GM18499 (cell line): ENCODE measurements around the gene AFF3.
"Not testable (repeated sequence)": the region's sequence is repeated elsewhere in the genome, so short reads cannot be mapped to it uniquely, and the experiment has no call there.

Experiments
- ATAC-seq: cut with Tn5 transposase; IDR thresholded peaks from one replicate; pipeline ENCODE4 v1.9.1; 2021; ENCODE audit warnings: moderate number of reproducible peaks; ENCODE audit not compliant: insufficient read depth, unreplicated experiment

Gene AFF3

GRCh38 chr2:100142393-100142792 is at the start of gene AFF3:
TSS of gene AFF3 (minus strand) at chr2:100142590. CDS start at chr2:100104454, 38,136 bp downstream.
- ATAC-seq, result peak; percentile 92

DNA sequence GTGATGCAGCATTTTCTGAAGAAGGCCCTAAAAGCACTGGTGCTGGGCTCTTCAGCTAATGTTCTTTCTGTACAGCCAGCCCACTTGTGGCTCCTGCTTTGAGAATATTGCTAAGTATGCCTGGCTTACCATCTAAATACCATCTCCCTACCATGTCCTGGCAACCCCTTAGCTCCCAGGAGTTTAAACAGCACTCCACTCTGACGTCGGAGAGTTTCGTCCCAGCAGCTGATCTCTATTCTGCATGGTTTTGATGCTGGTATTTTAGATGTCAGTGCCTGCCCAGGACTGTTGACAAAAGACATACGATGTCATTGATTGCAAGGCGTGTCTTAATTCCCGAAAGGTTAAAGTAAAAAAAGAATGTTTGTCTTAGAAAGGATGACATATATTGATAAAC is 47.0 kb upstream of the AFF3 start:
- ATAC-seq, result no peak

DNA sequence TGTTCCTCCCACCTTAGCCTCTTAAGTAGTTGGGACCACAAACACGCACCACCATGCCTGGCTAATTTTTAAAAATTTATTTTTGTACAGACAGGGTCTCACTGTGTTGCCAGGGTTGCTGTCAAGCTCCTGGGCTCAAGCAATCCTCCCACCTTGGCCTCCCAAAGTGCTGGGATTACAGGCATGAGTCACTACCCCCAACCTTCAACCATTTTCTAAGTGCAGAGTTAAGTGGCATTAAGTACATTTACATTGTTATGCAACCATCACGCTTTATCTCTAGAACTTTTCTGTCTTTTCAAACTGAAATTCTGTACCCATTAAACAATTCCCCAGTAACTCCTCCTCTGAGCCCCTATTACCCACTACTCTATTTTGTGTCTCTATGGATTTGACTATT is 45.9 kb upstream of the AFF3 start:
- ATAC-seq, result no peak

GRCh38 chr2:100186126-100186525 is 43.7 kb upstream of the AFF3 start:
- no peak for ATAC-seq

DNA sequence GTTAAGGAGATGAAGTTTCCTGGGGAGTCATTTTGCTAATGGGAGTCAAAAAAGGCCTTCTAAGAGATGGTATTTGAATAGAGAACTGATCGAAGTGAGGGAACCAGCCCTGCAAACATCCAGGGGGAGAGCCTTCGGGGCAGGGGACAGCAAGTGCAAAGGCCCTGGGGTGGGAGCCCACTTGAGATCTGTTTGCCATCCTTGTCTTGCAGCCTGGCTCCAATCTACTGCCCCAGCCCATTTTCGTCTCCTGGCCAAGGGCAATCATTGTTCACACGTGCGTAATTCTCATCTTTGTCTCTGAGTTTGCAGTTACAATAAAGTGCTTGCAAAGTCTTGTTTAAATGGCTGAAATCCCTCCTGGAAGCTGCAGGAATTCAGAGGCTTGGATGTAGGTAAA is 43.1 kb upstream of the AFF3 start:
- ATAC-seq, result no peak

DNA sequence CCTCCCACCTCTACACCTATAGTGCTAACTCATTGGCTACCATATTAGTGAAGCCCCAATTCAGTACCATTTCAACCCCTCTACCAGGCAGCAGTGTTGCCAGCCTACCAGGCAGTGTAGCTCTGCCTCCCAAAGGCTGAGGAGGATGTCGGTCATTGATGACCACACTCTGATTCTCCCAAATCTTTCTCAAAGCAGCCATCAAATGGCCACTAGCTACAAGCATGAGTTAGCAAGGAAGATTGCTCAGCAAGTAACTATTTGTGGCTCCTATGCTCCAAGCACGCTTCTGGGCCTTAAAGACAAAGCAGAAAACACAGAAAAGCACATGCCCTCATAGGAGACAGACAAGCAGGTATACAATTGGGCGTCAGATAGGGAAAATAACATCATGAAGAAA is 42.7 kb upstream of the AFF3 start:
- ATAC-seq, result no peak

DNA sequence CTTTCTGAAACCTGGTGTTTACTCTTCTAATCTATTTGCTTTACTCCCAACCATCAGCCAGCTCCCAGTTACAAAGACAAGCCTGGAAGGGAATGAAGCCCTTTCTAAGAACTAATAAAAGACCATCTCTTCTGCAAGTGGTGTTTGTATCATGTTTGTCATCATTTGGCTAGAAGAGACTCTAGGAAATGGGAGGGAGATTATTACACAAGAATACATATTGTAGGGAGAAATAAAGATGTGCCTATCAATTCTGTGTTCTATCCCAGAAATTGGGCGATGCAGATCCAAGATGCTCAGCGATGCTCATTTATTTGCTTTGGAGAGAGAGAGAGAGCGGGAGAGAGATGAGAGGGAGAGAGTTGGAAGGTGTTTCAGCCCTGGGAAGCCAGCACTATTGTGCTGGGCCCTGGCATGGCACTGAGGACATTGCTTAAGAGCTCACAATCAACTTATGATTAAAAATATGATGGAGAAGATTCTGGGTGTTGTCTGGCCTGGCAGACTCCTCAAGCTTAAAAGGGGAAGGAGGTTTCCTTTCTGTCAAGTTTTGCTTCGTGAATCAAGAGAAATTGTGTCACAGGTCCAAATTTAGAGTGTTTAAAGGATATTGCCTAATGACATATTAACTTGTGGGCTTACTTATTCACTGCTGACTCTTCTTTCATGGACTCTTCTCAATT is 41.8 kb upstream of the AFF3 start:
- ATAC-seq, result no peak

DNA sequence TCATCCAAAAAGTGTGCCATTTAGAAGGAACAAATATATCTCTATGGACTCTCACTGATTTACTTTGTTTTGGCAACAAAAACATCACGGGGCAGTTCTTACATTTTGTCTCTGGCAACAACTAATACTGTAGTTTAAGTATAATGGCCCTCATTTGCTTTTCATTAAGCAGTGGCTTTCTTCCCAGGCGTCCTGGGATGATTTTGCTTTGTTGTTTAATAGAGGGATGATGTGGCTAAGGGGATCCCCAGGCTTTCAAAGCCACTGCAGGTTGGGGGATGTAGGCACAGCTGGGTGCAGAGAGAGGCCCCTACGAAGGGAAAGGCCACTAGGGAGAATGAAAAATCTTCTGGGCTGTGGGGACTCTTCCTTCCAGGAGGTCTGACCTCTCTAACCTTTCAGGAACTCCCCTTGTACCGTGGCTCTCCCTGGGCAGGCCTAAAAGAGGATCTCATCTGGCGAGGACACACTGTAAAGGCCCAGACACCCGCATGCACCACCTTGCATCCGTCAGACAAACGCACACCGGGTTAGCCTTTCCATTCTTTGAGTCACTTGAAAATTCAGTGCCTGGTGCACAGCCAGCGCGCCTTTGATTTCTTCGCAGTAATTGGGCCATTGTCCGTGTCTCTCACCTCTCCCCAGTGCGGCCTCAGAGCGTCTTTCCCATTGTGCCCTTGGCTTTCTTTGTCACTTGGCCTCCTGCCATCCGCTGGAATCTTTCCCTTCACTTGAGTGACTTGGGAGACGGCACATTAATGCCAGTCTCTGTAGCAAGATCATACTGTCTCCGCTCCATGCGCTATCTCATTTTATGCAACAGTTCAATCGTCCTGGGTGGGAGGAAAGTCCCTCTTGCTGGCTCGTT is 40.3 kb upstream of the AFF3 start:
- ATAC-seq, result no peak

- no peak for ATAC-seq
Measured at GRCh38 chr2:100180503-100180902, 38.1 kb upstream of the AFF3 start.

GRCh38 chr2:100179806-100180205 is 37.4 kb upstream of the AFF3 start:
- ATAC-seq, result no peak

GRCh38 chr2:100178864-100179263 is 36.5 kb upstream of the AFF3 start:
- ATAC-seq, result no peak

DNA sequence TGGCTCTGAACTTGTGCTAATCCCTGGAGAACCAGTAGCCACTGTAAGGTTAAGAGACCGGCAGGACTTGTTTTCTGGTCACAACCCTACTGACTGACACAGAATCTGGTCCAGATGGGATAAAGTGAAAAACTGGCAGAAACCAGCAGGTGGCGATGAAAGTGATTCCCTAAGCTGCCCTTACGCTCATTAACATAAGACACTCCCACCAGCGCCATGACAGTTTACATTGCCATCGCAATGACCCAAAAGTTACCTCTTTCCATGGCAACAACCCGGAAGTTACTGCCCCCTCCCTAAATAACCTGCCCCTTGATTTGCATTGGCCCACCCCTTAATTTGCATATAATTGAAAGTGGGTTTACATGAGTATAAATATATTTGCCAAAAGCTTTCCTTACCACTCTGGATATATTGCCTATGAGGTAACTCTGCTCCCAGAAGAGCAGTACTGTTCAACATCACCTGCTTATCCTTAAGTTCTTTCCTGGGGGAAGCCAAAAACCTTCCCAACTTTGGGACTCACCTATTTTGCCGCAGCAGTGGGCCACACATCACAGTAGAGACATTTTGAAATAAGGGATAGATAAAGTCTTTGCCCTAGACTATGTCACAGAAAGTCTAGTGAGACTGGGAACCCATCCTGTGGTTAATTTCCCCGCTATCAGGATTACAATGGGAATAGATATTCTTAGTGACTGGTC is 35.8 kb upstream of the AFF3 start:
- ATAC-seq, result no peak

DNA sequence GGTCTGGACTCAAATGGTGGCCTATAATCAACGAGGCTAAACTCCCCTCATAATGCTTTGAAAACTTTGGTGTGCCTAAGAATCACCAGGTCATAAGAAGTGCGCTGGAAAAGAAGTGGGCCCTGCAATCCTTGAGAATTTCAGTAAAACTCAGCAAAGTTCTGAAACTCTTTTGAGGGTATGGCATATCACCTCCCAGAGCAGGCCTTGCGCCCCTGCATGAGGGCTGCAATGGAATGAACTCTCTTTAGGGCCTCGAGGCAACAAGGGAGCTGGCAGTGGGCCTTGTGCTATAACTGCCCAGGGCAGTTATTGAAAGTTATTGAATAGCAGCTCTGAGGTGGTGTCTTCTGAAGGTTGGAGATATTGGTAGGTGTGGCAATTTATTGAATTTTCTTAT is 34.5 kb upstream of the AFF3 start:
- no peak for ATAC-seq

GRCh38 chr2:100174026-100174431 is 31.6 kb upstream of the AFF3 start:
- ATAC-seq, result no peak

DNA sequence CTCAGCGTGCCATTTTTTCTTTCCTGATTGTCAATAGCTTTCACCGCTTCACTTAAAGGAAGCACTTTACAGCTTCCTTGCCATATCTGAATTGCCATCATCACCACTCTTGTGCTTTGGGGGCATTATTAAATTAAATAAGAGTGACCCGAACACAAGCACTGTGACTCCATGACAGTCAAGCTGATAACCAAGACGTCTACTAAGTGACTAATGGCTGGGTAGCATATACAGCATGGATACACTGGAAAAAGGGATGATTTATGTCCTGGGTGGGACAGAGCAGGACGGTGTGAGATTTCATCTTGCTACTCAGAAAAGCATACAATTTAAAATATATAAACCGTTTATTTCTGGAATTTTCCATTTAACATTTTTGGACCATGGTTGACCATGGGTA is 24.3 kb upstream of the AFF3 start:
- ATAC-seq, result no peak

GRCh38 chr2:100163605-100164004 is 21.2 kb upstream of the AFF3 start:
- ATAC-seq, result no peak

DNA sequence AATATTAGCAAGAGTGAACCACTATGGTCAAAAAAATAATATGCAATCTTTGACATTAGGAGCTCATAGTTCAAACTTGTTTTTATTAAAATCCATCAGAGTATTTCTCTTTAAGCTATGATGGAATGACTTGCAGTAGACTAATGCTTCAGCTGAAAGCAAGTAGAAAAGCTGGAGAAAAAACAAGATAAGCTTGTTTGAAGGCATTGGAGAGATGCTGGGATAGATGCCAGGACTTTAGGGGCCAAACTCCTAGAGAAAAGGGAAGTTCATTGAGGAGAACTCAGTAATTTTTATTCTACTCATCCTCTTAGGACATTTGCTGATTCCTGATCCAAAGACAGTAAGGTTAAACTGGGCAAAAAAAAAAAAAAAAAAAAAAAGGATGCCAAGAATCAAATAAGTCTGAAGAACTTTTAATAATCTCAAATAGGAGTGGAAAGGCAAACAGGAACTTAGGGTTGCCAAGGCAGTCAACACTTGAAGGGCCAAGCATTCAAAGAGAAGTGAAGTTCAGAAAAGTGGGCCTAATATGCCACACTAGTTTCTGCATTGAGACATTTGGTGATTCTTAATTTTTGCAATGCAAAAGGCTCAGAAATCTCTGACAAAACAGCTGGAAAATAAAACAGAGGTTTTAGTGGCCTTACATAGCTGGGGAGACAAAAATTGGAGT is 19.7 kb upstream of the AFF3 start:
- ATAC-seq, result no peak

GRCh38 chr2:100160396-100160795 is 18.0 kb upstream of the AFF3 start:
- ATAC-seq, result no peak

DNA sequence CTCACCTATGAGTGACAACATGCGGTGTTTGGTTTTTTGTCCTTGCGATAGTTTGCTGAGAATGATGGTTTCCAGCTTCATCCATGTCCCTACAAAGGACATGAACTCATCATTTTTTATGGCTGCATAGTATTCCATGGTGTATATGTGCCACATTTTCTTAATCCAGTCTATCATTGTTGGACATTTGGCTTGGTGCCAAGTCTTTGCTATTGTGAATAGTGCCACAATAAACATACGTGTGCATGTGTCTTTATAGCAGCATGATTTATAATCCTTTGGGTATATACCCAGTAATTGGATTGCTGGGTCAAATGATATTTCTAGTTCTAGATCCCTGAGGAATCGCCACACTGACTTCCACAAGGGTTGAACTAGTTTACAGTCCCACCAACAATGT is 9.4 kb upstream of the AFF3 start:
- not testable (repeated sequence) for ATAC-seq

- no peak for ATAC-seq
Measured at GRCh38 chr2:100151310-100151709, 8.9 kb upstream of the AFF3 start.

DNA sequence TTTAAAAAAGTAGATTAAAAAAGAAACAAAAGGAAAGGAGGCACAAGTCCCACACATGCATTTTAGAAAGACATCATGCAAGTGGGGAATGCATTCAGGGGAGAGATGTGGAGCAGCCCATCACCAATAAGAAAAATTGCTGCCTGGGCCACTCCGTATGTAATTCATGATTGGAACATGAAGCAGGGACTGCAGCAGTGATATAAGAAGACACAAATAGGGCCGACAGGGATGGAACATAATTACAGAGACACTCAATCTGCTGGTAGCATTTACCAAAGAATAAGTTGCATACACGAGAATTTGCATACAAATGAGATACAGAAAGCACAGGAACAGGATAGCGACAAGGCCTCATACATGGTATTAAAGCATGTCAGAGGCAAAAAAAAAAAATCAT is 6.5 kb upstream of the AFF3 start:
- no peak for ATAC-seq
